H1 (cell line): Measurements from ENCODE around the gene BABAM2. TPM values are rescaled to one million over a fixed set of nuclear protein-coding genes. Genes with fewer than 3 reads are reported as not detected.

ENCODE experiments used
- CTCF ChIA-PET: fragments of 300-600 bp; sonication (Branson Sonifier 250); formaldehyde crosslinking; loops from one replicate; lab custom pipeline; 2021; ENCODE audit not compliant: partially characterized antibody; lab: Charles Lee
- POLR2A ChIA-PET: fragments of 300-600 bp; sonication (Branson Sonifier 250); formaldehyde crosslinking; loops from one replicate; lab custom pipeline; 2021; ENCODE audit warnings: inconsistent platforms; ENCODE audit not compliant: partially characterized antibody; lab: Charles Lee
- DNase-seq, 2 experiments: peaks; one replicate each; pipeline versions ENCODE4 v3.0.0 to v3.0.0-alpha.2; 2010 to 2022; ENCODE audit warnings: low spot score in 2 of 2, low read depth in 1 of 2, mixed read lengths in 1 of 2
- FAIRE-seq: peaks from 2 replicates; lab custom pipeline; 2011; peaks lifted over from hg19 to GRCh38; lab: Jason Lieb, UNC
- H2AFZ ChIP-seq: 2 replicates; pipeline ENCODE4 v1.8.1; 2012; ENCODE audit warnings: low read length, inconsistent platforms
- H2AK5ac ChIP-seq: 2 replicates; pipeline ENCODE4 v1.6.1; 2013; ENCODE audit warnings: low read depth, low read length
- H2BK120ac ChIP-seq: replicated peaks from 2 replicates; pipeline ENCODE3; 2013; ENCODE audit warnings: low read depth, low read length, inconsistent platforms
- H2BK12ac ChIP-seq: 2 replicates; pipeline ENCODE4 v1.6.1; 2013; ENCODE audit warnings: low read depth, low read length
- H2BK15ac ChIP-seq: 2 replicates; pipeline ENCODE4 v1.6.1; 2013; ENCODE audit warnings: low read length
- H2BK20ac ChIP-seq: 2 replicates; pipeline ENCODE4 v1.6.1; 2013; ENCODE audit warnings: low read length
- H2BK5ac ChIP-seq: 2 replicates; pipeline ENCODE4 v1.6.1; 2013; ENCODE audit warnings: low read depth, low read length
- H3K14ac ChIP-seq: 2 replicates; pipeline ENCODE4 v1.6.1; 2013; ENCODE audit warnings: inconsistent platforms; ENCODE audit not compliant: insufficient read length
- H3K18ac ChIP-seq: 2 replicates; pipeline ENCODE4 v1.6.1; 2013; ENCODE audit warnings: low read length; ENCODE audit errors: extremely low read depth
- H3K23ac ChIP-seq: 2 replicates; pipeline ENCODE4 v1.6.1; 2013; ENCODE audit warnings: inconsistent platforms; ENCODE audit not compliant: insufficient read length
- H3K23me2 ChIP-seq: 2 replicates; pipeline ENCODE4 v1.6.1; 2013; ENCODE audit warnings: low read depth, low read length
- H3K27ac ChIP-seq: 2 replicates; pipeline ENCODE4 v1.6.1; 2011; ENCODE audit warnings: low read depth, low read length, inconsistent platforms
- H3K27me3 ChIP-seq, 4 experiments: replicated peaks in 1 of 4; 1 replicate in 1 of 4; 2 replicates in 3 of 4; pipeline versions ENCODE4 v1.6.1 to v1.8.1; 2011 to 2013; ENCODE audit warnings: low read length in 3 of 4, mild to moderate bottlenecking in 3 of 4, inconsistent platforms in 2 of 4, mixed read lengths in 2 of 4, moderate library complexity in 1 of 4; ENCODE audit not compliant: control insufficient read depth in 3 of 4, insufficient read depth in 3 of 4; ENCODE audit errors: extremely low read depth in 1 of 4
- H3K36me3 ChIP-seq, 4 experiments: 2 replicates each; pipeline versions ENCODE4 v1.6.1 to v1.8.1; 2011 to 2013; ENCODE audit warnings: mild to moderate bottlenecking in 4 of 4, low read length in 3 of 4, moderate library complexity in 2 of 4, control low read depth in 1 of 4, inconsistent platforms in 1 of 4; ENCODE audit not compliant: insufficient read depth in 4 of 4, control insufficient read depth in 2 of 4
- H3K4ac ChIP-seq: replicated peaks from 2 replicates; pipeline ENCODE3; 2013; ENCODE audit warnings: low read length, low read depth, mixed read lengths, inconsistent platforms; ENCODE audit not compliant: insufficient read length
- H3K4me1 ChIP-seq, 4 experiments: replicated peaks in 1 of 4; 1 replicate in 1 of 4; 2 replicates in 3 of 4; pipeline versions ENCODE4 v1.6.1 to v1.8.1; 2011 to 2013; ENCODE audit warnings: low read length in 3 of 4, inconsistent platforms in 2 of 4, mixed read lengths in 1 of 4; ENCODE audit not compliant: insufficient read depth in 4 of 4, control insufficient read depth in 3 of 4
- H3K4me2 ChIP-seq, 2 experiments: 2 replicates each; pipeline versions ENCODE4 v1.6.1 to v1.8.1; 2011 to 2013; ENCODE audit warnings: low read depth in 2 of 2, low read length in 2 of 2, control low read depth in 1 of 2, inconsistent platforms in 1 of 2, mild to moderate bottlenecking in 1 of 2; ENCODE audit not compliant: insufficient read depth in 1 of 2
- H3K4me3 ChIP-seq, 4 experiments: fragments of 200-600, 300-600 bp in 1 of 4; sonication (generic), shearing (Covaris generic), sonication (Bioruptor Twin) in 1 of 4; 2 replicates each; pipeline versions ENCODE4 v1.5.1 to v1.8.1; 2011 to 2016; ENCODE audit warnings: low read length in 4 of 4, low read depth in 3 of 4, control low read depth in 2 of 4, inconsistent platforms in 2 of 4, mild to moderate bottlenecking in 2 of 4, mixed read lengths in 1 of 4, moderate library complexity in 1 of 4; ENCODE audit not compliant: insufficient read depth in 2 of 4; ENCODE audit errors: extremely low read depth in 1 of 4
- H3K56ac ChIP-seq: replicated peaks from 2 replicates; pipeline ENCODE3; 2013; ENCODE audit warnings: low read depth, mild to moderate bottlenecking, mixed read lengths, low read length, inconsistent platforms; ENCODE audit not compliant: insufficient read length
- H3K79me1 ChIP-seq: 2 replicates; pipeline ENCODE4 v1.6.1; 2013; ENCODE audit warnings: low read depth, low read length, control low read depth
- H3K79me2 ChIP-seq, 2 experiments: 2 replicates each; pipeline versions ENCODE4 v1.6.1 to v1.8.1; 2012 to 2013; ENCODE audit warnings: low read length in 2 of 2, mild to moderate bottlenecking in 2 of 2, inconsistent platforms in 1 of 2; ENCODE audit not compliant: insufficient read depth in 2 of 2, control insufficient read depth in 1 of 2
- H3K9ac ChIP-seq, 4 experiments: replicated peaks in 1 of 4; 1 replicate in 1 of 4; 2 replicates in 3 of 4; pipeline versions ENCODE4 v1.6.1 to v1.8.1; 2011 to 2013; ENCODE audit warnings: low read depth in 3 of 4, low read length in 3 of 4, control low read depth in 2 of 4, mild to moderate bottlenecking in 2 of 4, moderate library complexity in 2 of 4, inconsistent platforms in 1 of 4; ENCODE audit errors: extremely low read depth in 1 of 4
- H3K9me3 ChIP-seq, 2 experiments: 2 replicates each; pipeline versions ENCODE4 v1.6.1 to v1.8.1; 2012 to 2013; ENCODE audit warnings: mild to moderate bottlenecking in 2 of 2, moderate library complexity in 2 of 2, control low read depth in 1 of 2, inconsistent platforms in 1 of 2, low read depth in 1 of 2, low read length in 1 of 2, mixed read lengths in 1 of 2; ENCODE audit not compliant: insufficient read depth in 2 of 2
- H4K20me1 ChIP-seq, 2 experiments: replicated peaks in 1 of 2; 2 replicates each; pipeline versions ENCODE3 to v1.8.1; 2011 to 2013; ENCODE audit warnings: inconsistent platforms in 2 of 2, low read length in 2 of 2, mild to moderate bottlenecking in 1 of 2; ENCODE audit not compliant: insufficient read depth in 2 of 2, control insufficient read depth in 1 of 2
- H4K5ac ChIP-seq: 2 replicates; pipeline ENCODE4 v1.6.1; 2013; ENCODE audit warnings: low read length, low read depth, mixed read lengths, inconsistent platforms; ENCODE audit not compliant: insufficient read length
- H4K8ac ChIP-seq: 2 replicates; pipeline ENCODE4 v1.8.0; 2013; ENCODE audit warnings: mild to moderate bottlenecking, moderate library complexity, low read length, inconsistent platforms; ENCODE audit not compliant: insufficient read depth; ENCODE audit errors: extremely low read depth
- H4K91ac ChIP-seq: replicated peaks from 2 replicates; pipeline ENCODE3; 2013; ENCODE audit warnings: low read length, mixed read lengths, inconsistent platforms; ENCODE audit not compliant: insufficient read length
- BACH1 ChIP-seq: IDR thresholded peaks from 2 replicates; pipeline ENCODE4 v1.6.1; 2012; ENCODE audit warnings: low read length, improper control_type of control experiment
- CBX5 ChIP-seq: fragments of 300-800, 300-1000 bp; sonication (generic); IDR thresholded peaks from 2 replicates; pipeline ENCODE4 v1.7.1; 2016; ENCODE audit warnings: antibody characterized with exemption, low read length, low read depth
- CBX8 ChIP-seq: fragments of 300-800, 300-1000 bp; sonication (generic); IDR thresholded peaks from 2 replicates; pipeline ENCODE4 v1.7.1; 2016; ENCODE audit warnings: low read depth, low read length, borderline replicate concordance
- GTF2F1 ChIP-seq: IDR thresholded peaks from 2 replicates; pipeline ENCODE4 v1.6.1; 2012; ENCODE audit warnings: low read depth, low read length, improper control_type of control experiment, borderline replicate concordance
- JUN ChIP-seq: IDR thresholded peaks from 2 replicates; pipeline ENCODE4 v1.6.1; 2011; ENCODE audit warnings: low read depth, mild to moderate bottlenecking, improper control_type of control experiment, low read length
- KDM1A ChIP-seq: fragments of 200-600, 300-600 bp; sonication (generic); IDR thresholded peaks from 2 replicates; pipeline ENCODE4 v1.7.1; 2016; ENCODE audit warnings: mild to moderate bottlenecking, low read length, borderline replicate concordance
- POLR2AphosphoS5 ChIP-seq: IDR thresholded peaks from 2 replicates; pipeline ENCODE4 v1.6.1; 2011; ENCODE audit warnings: low read depth, low read length
- RNF2 ChIP-seq: fragments of 200-900, 300-1000 bp; sonication (generic); IDR thresholded peaks from 2 replicates; pipeline ENCODE4 v1.7.1; 2016; ENCODE audit warnings: borderline replicate concordance, low read depth, mild to moderate bottlenecking, antibody characterized with exemption, low read length; ENCODE audit not compliant: poor library complexity, severe bottlenecking; ENCODE audit errors: missing control alignments
- SIX5 ChIP-seq: IDR thresholded peaks from 2 replicates; pipeline ENCODE4 v1.6.1; 2011; ENCODE audit warnings: mild to moderate bottlenecking, low read depth, low read length
- SRF ChIP-seq: IDR thresholded peaks from 2 replicates; pipeline ENCODE4 v1.6.1; 2011; ENCODE audit warnings: mild to moderate bottlenecking, low read depth, low read length, moderate library complexity
- WGBS, 2 experiments: shearing (Covaris generic) in 1 of 2; methylation state at CpG; one replicate each; pipeline versions ENCODE4 v1.1.6 to v1.1.7; 2013 to 2015; ENCODE audit warnings: low lambda C conversion rate in 2 of 2, mixed read lengths in 2 of 2, inconsistent platforms in 1 of 2, low coverage in 1 of 2, missing lambda C conversion rate in 1 of 2; ENCODE audit not compliant: insufficient replicate concordance in 2 of 2, insufficient coverage in 1 of 2, insufficient read length in 1 of 2; ENCODE audit errors: extremely low coverage in 1 of 2, missing lambda C conversion rate in 1 of 2; 5-methylcytosine and 5-hydroxymethylcytosine counted together
- polyA plus RNA-seq, 7 experiments: library from polyadenylated mRNA; depleted of rRNA in 3 of 7; stranded (reverse) in 5 of 7; unstranded in 2 of 7; fragments of >200 nt in 5 of 7; fragments of 200-250 nt in 2 of 7; gene quantifications; 1 replicate in 5 of 7; 2 replicates in 1 of 7; 4 replicates in 1 of 7; pipeline versions ENCODE4 v1.2.1 to v1.2.3, GENCODE V29; 2011 to 2013; ENCODE audit warnings: missing spikeins in 2 of 7, mixed read lengths in 2 of 7
- total RNA-seq: library from RNA; stranded (reverse); fragmentation: NEBNext Ultra II Directional; extraction: Animal tissue kit (Norgen Biotek cat#: 25700); gene quantifications from 2 replicates; pipeline ENCODE4 v1.2.1, GENCODE V29; 2021

The BABAM2 gene
- total and polyA plus RNA-seq, 2 of the 8 experiments (the other 6 are each of a cell fraction or from before 2014, with no cell fraction given) = 15.8 to 20.9 TPM

GRCh38 chr2:28134262-28134812, 243.8 kb downstream of the BABAM2 start:
- ChIA-PET CTCF (interaction anchor here (0.6 to 1.0 kb wide), 2 partner anchors 21 to 1174 kb away, joined by 3 to 4 read pairs; no protein-coding TSS in a partner anchor), POLR2A (interaction anchor here (0.6 kb wide), 1 partner anchor 196 kb away, joined by 3 read pairs; no protein-coding TSS in a partner anchor)
- Histone ChIP-seq H3K9ac (no peak overlapping the region), H3K4me3 (no peak overlapping the region), H3K23ac (no peak overlapping the region), H3K9me3 (no peaks in the 10 kb centered on the region), H3K4me2 (no peak overlapping the region), H4K20me1 (no peaks in the 10 kb centered on the region), H3K14ac (no peak overlapping the region), H2AK5ac (no peak overlapping the region), H3K79me2 (no peaks in the 10 kb centered on the region), H2AFZ (no peak overlapping the region), H2BK12ac (no peak overlapping the region), H2BK5ac (no peak overlapping the region), H3K27me3 (no peaks in the 10 kb centered on the region), H3K4me1 (no peaks in the 10 kb centered on the region), H4K5ac (no peak overlapping the region), H3K23me2 (no peaks in the 10 kb centered on the region), H2BK120ac (no peak overlapping the region), H3K18ac (no peak overlapping the region), H3K4ac (no peak overlapping the region), H3K27ac (no peak overlapping the region), H3K56ac (no peak overlapping the region), H4K91ac (no peak overlapping the region), H4K8ac (no peak overlapping the region), H3K79me1 (no peaks in the 10 kb centered on the region), H3K36me3 (no peaks in the 10 kb centered on the region), H2BK15ac (no peak overlapping the region), H2BK20ac (no peak overlapping the region)
- TF ChIP-seq CBX5 (no peak), SIX5 (no peak), CBX8 (no peak), KDM1A (no peak), GTF2F1 (no peak), POLR2AphosphoS5 (no peak), RNF2 (no peak), JUN (no peak), SRF (no peak), BACH1 (no peak)
- 83% methylated on average over 4 of the region's 4 CpGs; no CpG with 5 or more reads in 1 of the 2 experiments for WGBS, 2 experiments
- FAIRE-seq (no peak), DNase-seq (no peak)
